Measurements from ENCODE around the gene TMEM126B. TPM values are rescaled to one million over a fixed set of nuclear protein-coding genes. Genes with fewer than 3 reads are reported as not detected.
A peak's percentile ranks its signal among the peaks of the same experiment; 100 is the strongest.

The TMEM126B gene
- total RNA-seq, 1 experiment from 2014 or later = 74.0 TPM

GRCh38 chr11:85685125-85685819 is 56.9 kb downstream of the TMEM126B start:
- H2AFZ ChIP-seq (ENCODE audit: low read length) = no peak overlapping the region
- no CpG with 5 or more reads among the region's 15 CpGs for WGBS (ENCODE audit: extremely low coverage, insufficient read length, low lambda C conversion rate)

More at GRCh38 chr11:85685125-85685819, 56.9 kb downstream of the TMEM126B start:
- Histone ChIP-seq H2AK5ac (ENCODE audit: insufficient read length, low read length) (no peak overlapping the region), H4K20me1 (ENCODE audit: control insufficient read depth, insufficient read depth, insufficient read length) (no peaks in the 10 kb centered on the region), H3K23me2 (ENCODE audit: insufficient read length, low read depth, low read length, poor library complexity, severe bottlenecking) (no peaks in the 10 kb centered on the region), H3K23ac (ENCODE audit: insufficient read length, low read depth, low read length) (no peak overlapping the region), H2BK5ac (ENCODE audit: insufficient read length, low read length) (no peak overlapping the region), H3K14ac (ENCODE audit: insufficient read depth, low read length) (no peak overlapping the region), H3K79me1 (ENCODE audit: insufficient read depth, low read depth, low read length, poor library complexity, severe bottlenecking) (no peaks in the 10 kb centered on the region), H3T11ph (ENCODE audit: low read length) (no peak overlapping the region), H3K27me3 (ENCODE audit: insufficient read depth, low read length) (no peaks in the 10 kb centered on the region; the same call in 1 of the 2 replicates), H4K91ac (ENCODE audit: insufficient read length, low read depth, low read length) (no peak overlapping the region), H3K18ac (ENCODE audit: insufficient read length, low read depth, low read length) (no peak overlapping the region), H3K27ac (ENCODE audit: insufficient read length, low read depth, low read length) (no peak overlapping the region), H3K9ac (ENCODE audit: extremely low read depth, insufficient read length, low read length) (no peak overlapping the region), H3K9me3 (ENCODE audit: control insufficient read depth, low read depth, low read length) (no peaks in the 10 kb centered on the region), H3K56ac (ENCODE audit: insufficient read length, low read depth, low read length) (no peak overlapping the region), H2BK12ac (ENCODE audit: insufficient read length, low read depth, low read length) (no peak overlapping the region), H3K79me2 (ENCODE audit: insufficient read depth, low read length) (no peaks in the 10 kb centered on the region), H4K5ac (ENCODE audit: insufficient read length, low read depth, low read length) (no peak overlapping the region), H3K4ac (ENCODE audit: low read depth, low read length) (no peak overlapping the region), H3K4me1 (ENCODE audit: insufficient read depth, low read length) (peaks cover 5% of the 10 kb centered on the region; the same call in 1 of the 2 replicates), H2BK120ac (ENCODE audit: low read depth, low read length, poor library complexity, severe bottlenecking) (no peak overlapping the region), H2BK15ac (ENCODE audit: low read depth, low read length) (no peak overlapping the region), H4K8ac (replicated peaks; ENCODE audit: insufficient read length, low read depth, low read length) (no peak overlapping the region), H3K4me2 (ENCODE audit: insufficient read depth, insufficient read length, low read length) (no peak overlapping the region), H2BK20ac (ENCODE audit: low read depth, low read length, poor library complexity, severe bottlenecking) (no peak overlapping the region)
- H3K27ac Mint-ChIP-seq = no peak overlapping the region; a peak in 1 of 7 replicates
- DNase-seq = peak; percentile 32
- no peaks in the 10 kb centered on the region; the same call in 1 of the 2 replicates for H3K27me3 Mint-ChIP-seq (ENCODE audit: low read depth)
- TF ChIP-seq CTCF (conservative IDR thresholded peaks at IDR 0.05) = no peak
- H3K36me3 Mint-ChIP-seq (ENCODE audit: insufficient read depth in 1 of 3, low read depth in 3 of 3) = no peaks in the 10 kb centered on the region
- no peak overlapping the region for H3K4me3 Mint-ChIP-seq
- no peaks in the 10 kb centered on the region for H3K9me3 Mint-ChIP-seq
- H3K4me1 Mint-ChIP-seq = peaks cover 2 to 15% of the 10 kb centered on the region in 2 experiments

Data from H9 (cell line).